GM23338 (cell line): ENCODE data around the gene HIVEP3. TPM values are rescaled to one million over a fixed set of nuclear protein-coding genes. Genes with fewer than 3 reads are reported as not detected.

Source experiments
- ATAC-seq: fragments of 200-7000 bp; cut with Tn5 transposase; 3 replicates; pipeline ENCODE4 v1.9.1; 2020
- DNase-seq: peaks from one replicate; pipeline ENCODE4 v3.0.0-alpha.2; 2015; ENCODE audit warnings: low spot score
- H2AFZ ChIP-seq: fragments of 200-600 bp; sonication (generic); 2 replicates; pipeline ENCODE4 v1.8.0; 2016; ENCODE audit warnings: antibody characterized with exemption, mild to moderate bottlenecking, moderate library complexity
- H3F3A ChIP-seq: fragments of 200-600 bp; sonication (generic); replicated peaks from 2 replicates; pipeline ENCODE4 v1.8.0; 2017; ENCODE audit warnings: antibody characterized with exemption, mixed run types, low read depth
- H3K27ac ChIP-seq: fragments of 200-600 bp; sonication (generic); 2 replicates; pipeline ENCODE4 v1.6.1; 2016; ENCODE audit warnings: low read depth
- H3K27me3 ChIP-seq: fragments of 200-600 bp; sonication (generic); 2 replicates; pipeline ENCODE4 v1.8.0; 2016; ENCODE audit warnings: mild to moderate bottlenecking, mixed run types, moderate library complexity; ENCODE audit not compliant: insufficient read depth
- H3K36me3 ChIP-seq: fragments of 200-600 bp; sonication (generic); 2 replicates; pipeline ENCODE4 v1.8.0; 2016; ENCODE audit warnings: mild to moderate bottlenecking; ENCODE audit not compliant: insufficient read depth
- H3K4me1 ChIP-seq: fragments of 200-600 bp; sonication (generic); 2 replicates; pipeline ENCODE4 v1.8.0; 2016; ENCODE audit warnings: mild to moderate bottlenecking, moderate library complexity; ENCODE audit not compliant: insufficient read depth
- H3K4me2 ChIP-seq: fragments of 200-600 bp; sonication (generic); 2 replicates; pipeline ENCODE4 v1.7.1; 2017; ENCODE audit warnings: mixed run types
- H3K4me3 ChIP-seq: fragments of 200-600 bp; sonication (generic); 2 replicates; pipeline ENCODE4 v1.6.1; 2016; ENCODE audit warnings: mixed run types
- H3K79me2 ChIP-seq: fragments of 200-600 bp; sonication (generic); replicated peaks from 2 replicates; pipeline ENCODE4 v1.8.0; 2017; ENCODE audit warnings: mild to moderate bottlenecking; ENCODE audit not compliant: insufficient read depth
- H3K9me2 ChIP-seq: fragments of 200-600 bp; sonication (generic); 2 replicates; pipeline ENCODE4 v1.8.0; 2017; ENCODE audit not compliant: insufficient read depth
- H4K20me1 ChIP-seq: fragments of 200-600 bp; sonication (generic); replicated peaks from 2 replicates; pipeline ENCODE4 v1.8.0; 2017; ENCODE audit warnings: mild to moderate bottlenecking; ENCODE audit not compliant: insufficient read depth
- H3K27ac Mint-ChIP-seq: 2 replicates; pipeline ENCODE4 v1.8.0; 2020; ENCODE audit warnings: inconsistent platforms, mild to moderate bottlenecking, moderate library complexity, mixed read lengths
- H3K27me3 Mint-ChIP-seq: 3 replicates; pipeline ENCODE4 v1.8.0; 2022; ENCODE audit warnings: low read depth, mild to moderate bottlenecking, moderate library complexity, mixed read lengths, inconsistent platforms; ENCODE audit not compliant: insufficient read depth, poor library complexity
- H3K36me3 Mint-ChIP-seq: 3 replicates; pipeline ENCODE4 v1.8.0; 2021; ENCODE audit warnings: low read depth, mild to moderate bottlenecking, inconsistent platforms, moderate library complexity, mixed read lengths
- H3K4me1 Mint-ChIP-seq: 3 replicates; pipeline ENCODE4 v1.8.0; 2020; ENCODE audit warnings: mild to moderate bottlenecking, inconsistent platforms, mixed read lengths
- H3K4me3 Mint-ChIP-seq: 3 replicates; pipeline ENCODE4 v1.8.0; 2021; ENCODE audit warnings: moderate library complexity, mild to moderate bottlenecking, inconsistent platforms, mixed read lengths
- H3K9me3 Mint-ChIP-seq: 3 replicates; pipeline ENCODE4 v1.8.0; 2020; ENCODE audit warnings: moderate library complexity, mild to moderate bottlenecking, inconsistent platforms, mixed read lengths
- EZH2 ChIP-seq: fragments of 200-600 bp; sonication (generic); IDR thresholded peaks from one replicate; pipeline ENCODE4 v1.8.0; 2017; ENCODE audit warnings: antibody characterized with exemption, mild to moderate bottlenecking, low read depth; ENCODE audit not compliant: unreplicated experiment
- EZH2phosphoT487 ChIP-seq: fragments of 200-600 bp; sonication (generic); IDR thresholded peaks from one replicate; pipeline ENCODE4 v1.8.1; 2018; ENCODE audit warnings: antibody characterized with exemption; ENCODE audit not compliant: unreplicated experiment
- POLR2AphosphoS5 ChIP-seq: IDR thresholded peaks from 2 replicates; pipeline ENCODE4 v1.6.1; 2016; ENCODE audit warnings: antibody characterized with exemption, low read depth
- ZNF114 ChIP-seq: fragments of 250-450 bp; sonication (Bioruptor Pico); IDR thresholded peaks from 2 replicates; pipeline ENCODE4 v1.5.0; 2020; ENCODE audit warnings: mild to moderate bottlenecking, moderate library complexity
- ZNF331 ChIP-seq: fragments of 250-450 bp; sonication (Bioruptor Pico); IDR thresholded peaks from 2 replicates; pipeline ENCODE4 v1.5.0; 2020; ENCODE audit warnings: low read depth, mild to moderate bottlenecking, moderate library complexity
- polyA plus RNA-seq: library from polyadenylated mRNA; unstranded; fragments of >200 nt; fragmentation: Nextera tagmentation; extraction: Ambion mirVana; gene quantifications from 2 replicates; pipeline ENCODE4 v1.2.1, GENCODE V29; 2016
- total RNA-seq: library from RNA; depleted of rRNA; stranded (reverse); fragments of >200 nt; shearing (Covaris generic); gene quantifications from 2 replicates; pipeline ENCODE4 v1.2.3, GENCODE V29; 2014
- TF ChIP-seq, protein P1 (sequence below): IDR thresholded peaks from one replicate; pipeline ENCODE4 v1.6.1; 2018; ENCODE audit warnings: antibody characterized with exemption; ENCODE audit not compliant: unreplicated experiment
- TF ChIP-seq, protein P2 (sequence below): fragments of 250-450 bp; sonication (Bioruptor Pico); IDR thresholded peaks from 2 replicates; pipeline ENCODE4 v1.5.0; 2020; ENCODE audit warnings: mild to moderate bottlenecking, moderate library complexity

HIVEP3 gene
- total and polyA plus RNA-seq, 2 experiments from 2014 or later, result 0.14 to 0.24 TPM

DNA sequence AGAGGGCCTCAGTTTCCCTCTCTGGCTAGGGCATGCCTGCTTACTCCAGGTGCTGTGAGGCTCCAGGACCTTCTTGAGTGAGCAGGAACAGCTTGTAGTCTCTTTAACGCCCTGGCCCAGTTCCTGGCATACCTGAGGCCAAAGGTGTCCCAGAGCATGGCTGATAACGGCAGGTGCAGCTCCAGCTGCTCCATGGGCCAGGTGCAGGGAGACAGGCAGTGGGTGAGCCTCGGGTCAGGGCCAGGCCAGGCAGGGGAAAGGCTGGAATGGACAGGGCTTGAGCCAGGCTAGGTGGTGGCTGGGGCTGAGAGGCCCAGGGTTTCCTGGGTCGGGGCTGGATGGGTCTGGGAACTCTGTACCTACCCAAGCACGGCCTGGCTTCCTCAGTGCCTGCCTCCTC lies 452.6 kb downstream of the HIVEP3 start:
- DNase-seq, result no peak
- ATAC-seq, result no peak
- Histone ChIP-seq H3K4me3 (no peak overlapping the region), H4K20me1 (no peaks in the 10 kb centered on the region), H3F3A (no peaks in the 10 kb centered on the region), H3K4me2 (no peak overlapping the region), H2AFZ (no peak overlapping the region), H3K4me1 (no peaks in the 10 kb centered on the region), H3K27ac (no peak overlapping the region), H3K36me3 (no peaks in the 10 kb centered on the region), H3K79me2 (no peaks in the 10 kb centered on the region), H3K27me3 (no peaks in the 10 kb centered on the region), H3K9me2 (no peaks in the 10 kb centered on the region)
- Mint-ChIP-seq H3K4me3 (no peak overlapping the region), H3K4me1 (no peaks in the 10 kb centered on the region), H3K27me3 (peaks cover 1% of the 10 kb centered on the region), H3K27ac (no peak overlapping the region), H3K36me3 (no peaks in the 10 kb centered on the region), H3K9me3 (peaks cover 3% of the 10 kb centered on the region; the same call in 2 of the 3 replicates)
- TF ChIP-seq EZH2, result no peak
- TF ChIP-seq, protein P1, sequence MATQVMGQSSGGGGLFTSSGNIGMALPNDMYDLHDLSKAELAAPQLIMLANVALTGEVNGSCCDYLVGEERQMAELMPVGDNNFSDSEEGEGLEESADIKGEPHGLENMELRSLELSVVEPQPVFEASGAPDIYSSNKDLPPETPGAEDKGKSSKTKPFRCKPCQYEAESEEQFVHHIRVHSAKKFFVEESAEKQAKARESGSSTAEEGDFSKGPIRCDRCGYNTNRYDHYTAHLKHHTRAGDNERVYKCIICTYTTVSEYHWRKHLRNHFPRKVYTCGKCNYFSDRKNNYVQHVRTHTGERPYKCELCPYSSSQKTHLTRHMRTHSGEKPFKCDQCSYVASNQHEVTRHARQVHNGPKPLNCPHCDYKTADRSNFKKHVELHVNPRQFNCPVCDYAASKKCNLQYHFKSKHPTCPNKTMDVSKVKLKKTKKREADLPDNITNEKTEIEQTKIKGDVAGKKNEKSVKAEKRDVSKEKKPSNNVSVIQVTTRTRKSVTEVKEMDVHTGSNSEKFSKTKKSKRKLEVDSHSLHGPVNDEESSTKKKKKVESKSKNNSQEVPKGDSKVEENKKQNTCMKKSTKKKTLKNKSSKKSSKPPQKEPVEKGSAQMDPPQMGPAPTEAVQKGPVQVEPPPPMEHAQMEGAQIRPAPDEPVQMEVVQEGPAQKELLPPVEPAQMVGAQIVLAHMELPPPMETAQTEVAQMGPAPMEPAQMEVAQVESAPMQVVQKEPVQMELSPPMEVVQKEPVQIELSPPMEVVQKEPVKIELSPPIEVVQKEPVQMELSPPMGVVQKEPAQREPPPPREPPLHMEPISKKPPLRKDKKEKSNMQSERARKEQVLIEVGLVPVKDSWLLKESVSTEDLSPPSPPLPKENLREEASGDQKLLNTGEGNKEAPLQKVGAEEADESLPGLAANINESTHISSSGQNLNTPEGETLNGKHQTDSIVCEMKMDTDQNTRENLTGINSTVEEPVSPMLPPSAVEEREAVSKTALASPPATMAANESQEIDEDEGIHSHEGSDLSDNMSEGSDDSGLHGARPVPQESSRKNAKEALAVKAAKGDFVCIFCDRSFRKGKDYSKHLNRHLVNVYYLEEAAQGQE, result no peak

DNA sequence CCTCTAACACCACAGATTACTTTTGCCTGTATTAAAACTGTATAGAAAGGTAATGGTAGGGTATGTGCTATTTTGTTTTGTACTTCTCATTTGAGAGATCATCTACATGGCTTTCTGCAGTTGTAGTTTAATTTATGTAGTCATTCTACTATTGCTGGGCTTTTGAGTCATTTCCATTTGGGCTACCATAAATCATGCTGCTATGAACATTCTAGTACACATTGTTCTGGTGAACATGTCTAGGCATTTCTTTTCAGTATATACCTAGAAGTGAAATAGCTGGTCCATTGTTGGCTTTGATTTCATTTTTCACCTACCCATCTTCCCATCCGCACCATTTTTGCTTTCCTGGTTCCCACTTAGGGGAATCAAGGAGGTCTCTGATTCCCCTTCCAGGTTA lies 453.0 kb downstream of the HIVEP3 start:
- no peaks in the 10 kb centered on the region for H3K79me2 ChIP-seq
- no peak for DNase-seq
- no peaks in the 10 kb centered on the region for H3K9me2 ChIP-seq
- H3K4me2 ChIP-seq, result no peak overlapping the region
- no peaks in the 10 kb centered on the region for H3K36me3 ChIP-seq
- no peak overlapping the region for H2AFZ ChIP-seq
- no peak overlapping the region for H3K4me3 ChIP-seq
- Mint-ChIP-seq H3K9me3 (peaks cover 3% of the 10 kb centered on the region; the same call in 2 of the 3 replicates), H3K27me3 (peaks cover 1% of the 10 kb centered on the region), H3K27ac (no peak overlapping the region), H3K4me1 (no peaks in the 10 kb centered on the region), H3K4me3 (no peak overlapping the region), H3K36me3 (no peaks in the 10 kb centered on the region)
- H3K4me1 ChIP-seq, result no peaks in the 10 kb centered on the region
- no peaks in the 10 kb centered on the region for H4K20me1 ChIP-seq
- no peak for ATAC-seq
- H3K27me3 ChIP-seq, result no peaks in the 10 kb centered on the region
- no peaks in the 10 kb centered on the region for H3F3A ChIP-seq
- no peak overlapping the region for H3K27ac ChIP-seq
- TF ChIP-seq, protein P1, result no peak
- no peak for TF ChIP-seq EZH2phosphoT487
- no peak for TF ChIP-seq ZNF331 (CRISPR knock-in tag)
- TF ChIP-seq ZNF114 (CRISPR knock-in tag), result no peak
- no peak for TF ChIP-seq POLR2AphosphoS5
- TF ChIP-seq, protein P2, sequence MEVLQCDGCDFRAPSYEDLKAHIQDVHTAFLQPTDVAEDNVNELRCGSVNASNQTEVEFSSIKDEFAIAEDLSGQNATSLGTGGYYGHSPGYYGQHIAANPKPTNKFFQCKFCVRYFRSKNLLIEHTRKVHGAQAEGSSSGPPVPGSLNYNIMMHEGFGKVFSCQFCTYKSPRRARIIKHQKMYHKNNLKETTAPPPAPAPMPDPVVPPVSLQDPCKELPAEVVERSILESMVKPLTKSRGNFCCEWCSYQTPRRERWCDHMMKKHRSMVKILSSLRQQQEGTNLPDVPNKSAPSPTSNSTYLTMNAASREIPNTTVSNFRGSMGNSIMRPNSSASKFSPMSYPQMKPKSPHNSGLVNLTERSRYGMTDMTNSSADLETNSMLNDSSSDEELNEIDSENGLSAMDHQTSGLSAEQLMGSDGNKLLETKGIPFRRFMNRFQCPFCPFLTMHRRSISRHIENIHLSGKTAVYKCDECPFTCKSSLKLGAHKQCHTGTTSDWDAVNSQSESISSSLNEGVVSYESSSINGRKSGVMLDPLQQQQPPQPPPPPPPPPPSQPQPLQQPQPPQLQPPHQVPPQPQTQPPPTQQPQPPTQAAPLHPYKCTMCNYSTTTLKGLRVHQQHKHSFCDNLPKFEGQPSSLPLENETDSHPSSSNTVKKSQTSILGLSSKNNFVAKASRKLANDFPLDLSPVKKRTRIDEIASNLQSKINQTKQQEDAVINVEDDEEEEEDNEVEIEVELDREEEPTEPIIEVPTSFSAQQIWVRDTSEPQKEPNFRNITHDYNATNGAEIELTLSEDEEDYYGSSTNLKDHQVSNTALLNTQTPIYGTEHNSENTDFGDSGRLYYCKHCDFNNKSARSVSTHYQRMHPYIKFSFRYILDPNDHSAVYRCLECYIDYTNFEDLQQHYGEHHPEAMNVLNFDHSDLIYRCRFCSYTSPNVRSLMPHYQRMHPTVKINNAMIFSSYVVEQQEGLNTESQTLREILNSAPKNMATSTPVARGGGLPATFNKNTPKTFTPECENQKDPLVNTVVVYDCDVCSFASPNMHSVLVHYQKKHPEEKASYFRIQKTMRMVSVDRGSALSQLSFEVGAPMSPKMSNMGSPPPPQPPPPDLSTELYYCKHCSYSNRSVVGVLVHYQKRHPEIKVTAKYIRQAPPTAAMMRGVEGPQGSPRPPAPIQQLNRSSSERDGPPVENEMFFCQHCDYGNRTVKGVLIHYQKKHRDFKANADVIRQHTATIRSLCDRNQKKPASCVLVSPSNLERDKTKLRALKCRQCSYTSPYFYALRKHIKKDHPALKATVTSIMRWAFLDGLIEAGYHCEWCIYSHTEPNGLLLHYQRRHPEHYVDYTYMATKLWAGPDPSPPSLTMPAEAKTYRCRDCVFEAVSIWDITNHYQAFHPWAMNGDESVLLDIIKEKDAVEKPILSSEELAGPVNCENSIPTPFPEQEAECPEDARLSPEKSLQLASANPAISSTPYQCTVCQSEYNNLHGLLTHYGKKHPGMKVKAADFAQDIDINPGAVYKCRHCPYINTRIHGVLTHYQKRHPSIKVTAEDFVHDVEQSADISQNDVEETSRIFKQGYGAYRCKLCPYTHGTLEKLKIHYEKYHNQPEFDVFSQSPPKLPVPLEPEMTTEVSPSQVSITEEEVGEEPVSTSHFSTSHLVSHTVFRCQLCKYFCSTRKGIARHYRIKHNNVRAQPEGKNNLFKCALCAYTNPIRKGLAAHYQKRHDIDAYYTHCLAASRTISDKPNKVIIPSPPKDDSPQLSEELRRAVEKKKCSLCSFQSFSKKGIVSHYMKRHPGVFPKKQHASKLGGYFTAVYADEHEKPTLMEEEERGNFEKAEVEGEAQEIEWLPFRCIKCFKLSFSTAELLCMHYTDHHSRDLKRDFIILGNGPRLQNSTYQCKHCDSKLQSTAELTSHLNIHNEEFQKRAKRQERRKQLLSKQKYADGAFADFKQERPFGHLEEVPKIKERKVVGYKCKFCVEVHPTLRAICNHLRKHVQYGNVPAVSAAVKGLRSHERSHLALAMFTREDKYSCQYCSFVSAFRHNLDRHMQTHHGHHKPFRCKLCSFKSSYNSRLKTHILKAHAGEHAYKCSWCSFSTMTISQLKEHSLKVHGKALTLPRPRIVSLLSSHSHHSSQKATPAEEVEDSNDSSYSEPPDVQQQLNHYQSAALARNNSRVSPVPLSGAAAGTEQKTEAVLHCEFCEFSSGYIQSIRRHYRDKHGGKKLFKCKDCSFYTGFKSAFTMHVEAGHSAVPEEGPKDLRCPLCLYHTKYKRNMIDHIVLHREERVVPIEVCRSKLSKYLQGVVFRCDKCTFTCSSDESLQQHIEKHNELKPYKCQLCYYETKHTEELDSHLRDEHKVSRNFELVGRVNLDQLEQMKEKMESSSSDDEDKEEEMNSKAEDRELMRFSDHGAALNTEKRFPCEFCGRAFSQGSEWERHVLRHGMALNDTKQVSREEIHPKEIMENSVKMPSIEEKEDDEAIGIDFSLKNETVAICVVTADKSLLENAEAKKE, result no peak
- no peak for TF ChIP-seq EZH2
